Peyer's patch (tissue), 4 donors: ENCODE data around the gene SLC6A6.

Experiments
- POLR2A ChIP-seq, 2 donors: fragments of 450-650 bp; IDR thresholded peaks; one replicate each; pipeline ENCODE4 v1.5.1; 2017; ENCODE audit warnings: antibody characterized with exemption in 2 of 2, mild to moderate bottlenecking in 2 of 2, moderate library complexity in 2 of 2
- TF ChIP-seq, protein P1 (sequence below), 6 experiments: fragments of 450-650 bp in 4 of 6; fragments of 200-600 bp in 2 of 6; sonication (generic) in 1 of 6; IDR thresholded peaks; one replicate each; pipeline ENCODE4 v1.5.1; 2017 to 2019; ENCODE audit warnings: antibody characterized with exemption in 6 of 6, mild to moderate bottlenecking in 3 of 6, moderate library complexity in 1 of 6

DNA sequence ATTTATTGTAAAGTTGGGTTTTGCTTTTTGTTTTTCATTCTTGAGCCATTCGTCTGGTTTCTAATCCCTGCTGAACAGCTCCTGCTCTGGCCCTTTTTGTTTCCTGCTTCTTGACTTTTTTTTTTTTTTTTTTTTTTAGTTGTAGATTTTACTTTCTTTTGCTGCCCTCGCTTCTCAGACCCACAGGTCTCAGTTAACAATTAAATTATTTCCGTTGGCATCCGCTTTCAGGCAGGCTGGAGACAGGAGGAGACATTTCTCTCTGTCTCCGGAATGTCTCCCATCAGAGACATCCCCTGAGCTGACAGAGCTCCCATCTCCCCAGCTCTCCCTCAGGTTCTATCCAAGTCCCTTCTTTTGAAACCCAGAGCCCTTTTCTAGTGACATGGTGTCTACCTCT, 68.6 kb downstream of the SLC6A6 start:
- TF ChIP-seq, protein P1, sequence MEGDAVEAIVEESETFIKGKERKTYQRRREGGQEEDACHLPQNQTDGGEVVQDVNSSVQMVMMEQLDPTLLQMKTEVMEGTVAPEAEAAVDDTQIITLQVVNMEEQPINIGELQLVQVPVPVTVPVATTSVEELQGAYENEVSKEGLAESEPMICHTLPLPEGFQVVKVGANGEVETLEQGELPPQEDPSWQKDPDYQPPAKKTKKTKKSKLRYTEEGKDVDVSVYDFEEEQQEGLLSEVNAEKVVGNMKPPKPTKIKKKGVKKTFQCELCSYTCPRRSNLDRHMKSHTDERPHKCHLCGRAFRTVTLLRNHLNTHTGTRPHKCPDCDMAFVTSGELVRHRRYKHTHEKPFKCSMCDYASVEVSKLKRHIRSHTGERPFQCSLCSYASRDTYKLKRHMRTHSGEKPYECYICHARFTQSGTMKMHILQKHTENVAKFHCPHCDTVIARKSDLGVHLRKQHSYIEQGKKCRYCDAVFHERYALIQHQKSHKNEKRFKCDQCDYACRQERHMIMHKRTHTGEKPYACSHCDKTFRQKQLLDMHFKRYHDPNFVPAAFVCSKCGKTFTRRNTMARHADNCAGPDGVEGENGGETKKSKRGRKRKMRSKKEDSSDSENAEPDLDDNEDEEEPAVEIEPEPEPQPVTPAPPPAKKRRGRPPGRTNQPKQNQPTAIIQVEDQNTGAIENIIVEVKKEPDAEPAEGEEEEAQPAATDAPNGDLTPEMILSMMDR (IDR thresholded peaks at IDR 0.05), result no peak
- TF ChIP-seq POLR2A (IDR thresholded peaks at IDR 0.05), result no peak
